Choroid plexus epithelial cell (primary cell): ENCODE measurements around the gene POLDIP2.

Source experiments
- DNase-seq: peaks from one replicate; pipeline ENCODE4 v3.0.0-alpha.2; 2010; ENCODE audit warnings: low read depth
- H3K4me3 ChIP-seq: 2 replicates; pipeline ENCODE4 v1.5.1; 2011; ENCODE audit warnings: low read depth, mild to moderate bottlenecking, control low read depth, low read length, moderate library complexity
- CTCF ChIP-seq: conservative IDR thresholded peaks from 2 replicates; pipeline ENCODE4 v1.5.1; 2011; ENCODE audit warnings: low read depth, mild to moderate bottlenecking, control low read depth, inconsistent platforms, low read length, moderate library complexity

POLDIP2 gene, protein sequence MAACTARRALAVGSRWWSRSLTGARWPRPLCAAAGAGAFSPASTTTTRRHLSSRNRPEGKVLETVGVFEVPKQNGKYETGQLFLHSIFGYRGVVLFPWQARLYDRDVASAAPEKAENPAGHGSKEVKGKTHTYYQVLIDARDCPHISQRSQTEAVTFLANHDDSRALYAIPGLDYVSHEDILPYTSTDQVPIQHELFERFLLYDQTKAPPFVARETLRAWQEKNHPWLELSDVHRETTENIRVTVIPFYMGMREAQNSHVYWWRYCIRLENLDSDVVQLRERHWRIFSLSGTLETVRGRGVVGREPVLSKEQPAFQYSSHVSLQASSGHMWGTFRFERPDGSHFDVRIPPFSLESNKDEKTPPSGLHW

DNA sequence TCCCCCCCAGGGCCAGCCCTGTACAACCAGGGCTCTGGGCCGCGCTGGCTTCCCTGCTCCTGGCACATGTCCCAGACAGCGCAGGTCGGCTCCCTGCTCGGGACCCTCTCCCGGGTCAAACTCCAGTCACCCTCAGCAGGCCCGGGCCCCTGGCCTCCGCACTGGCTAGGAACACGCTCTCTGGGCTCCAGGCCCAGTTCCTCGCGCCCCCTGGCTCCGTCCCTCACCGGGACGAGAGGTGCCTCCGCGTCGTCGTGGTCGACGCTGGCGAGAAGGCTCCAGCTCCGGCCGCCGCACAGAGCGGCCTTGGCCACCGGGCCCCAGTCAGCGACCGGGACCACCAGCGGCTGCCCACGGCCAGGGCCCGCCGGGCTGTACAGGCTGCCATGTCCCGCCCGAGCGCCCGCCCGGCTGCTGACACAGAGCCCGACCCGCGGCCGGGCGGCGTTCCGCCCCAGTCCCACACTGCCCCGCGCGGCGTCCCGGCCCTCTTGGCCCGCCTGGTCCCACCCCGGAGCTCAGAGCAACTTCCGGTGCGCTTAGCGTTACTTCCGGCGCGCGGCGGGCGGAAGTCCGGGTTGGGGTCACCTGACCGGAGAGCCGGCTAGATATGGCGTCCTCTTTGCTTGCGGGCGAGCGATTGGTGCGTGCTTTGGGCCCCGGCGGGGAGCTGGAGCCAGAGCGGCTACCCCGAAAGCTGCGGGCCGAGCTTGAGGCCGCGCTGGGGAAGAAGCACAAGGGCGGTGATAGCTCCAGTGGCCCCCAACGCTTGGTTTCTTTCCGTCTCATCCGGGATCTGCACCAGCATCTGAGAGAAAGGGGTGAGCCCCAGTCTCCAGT, at the start of gene POLDIP2:
Gene POLDIP2 (minus strand): TSS at position 467 of the 840 bp plus-strand sequence. CDS start 79 bp downstream, at position 388.
- no peak for TF ChIP-seq CTCF
- DNase-seq, result peak; percentile 96
- peak within 1 kb of the TSS; percentile 92 for H3K4me3 ChIP-seq

DNA sequence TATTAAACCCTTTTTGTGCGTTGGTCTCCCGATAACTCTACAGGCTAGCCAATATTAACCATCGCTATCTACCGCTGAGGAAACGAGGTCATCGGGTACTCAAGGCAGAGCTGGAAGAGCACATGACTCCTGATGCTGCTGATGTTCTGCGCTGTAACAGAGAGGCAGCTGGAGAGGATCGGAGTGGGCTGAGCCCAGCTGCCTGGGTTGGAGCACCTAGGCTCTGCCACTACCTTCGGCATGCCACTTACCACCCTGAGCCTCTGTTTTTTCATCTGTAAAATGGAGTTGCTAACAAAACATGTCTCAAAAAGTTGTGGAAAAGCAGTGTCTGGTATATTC, 49.1 kb upstream of the POLDIP2 start:
- DNase-seq, result peak; percentile 13
- no peak for TF ChIP-seq CTCF
- H3K4me3 ChIP-seq, result peak overlapping the region; percentile 65

- TF ChIP-seq CTCF, result no peak
- peak; percentile 9 for DNase-seq
- H3K4me3 ChIP-seq, result peak within 1 kb of the TSS; percentile 65
Observed at GRCh38 chr17:28405632-28406472, 48.5 kb upstream of the POLDIP2 start, which contains the start of gene SLC46A1. TSS of gene SLC46A1 (minus strand) at chr17:28406212. CDS start at chr17:28406114, 98 bp downstream.

DNA sequence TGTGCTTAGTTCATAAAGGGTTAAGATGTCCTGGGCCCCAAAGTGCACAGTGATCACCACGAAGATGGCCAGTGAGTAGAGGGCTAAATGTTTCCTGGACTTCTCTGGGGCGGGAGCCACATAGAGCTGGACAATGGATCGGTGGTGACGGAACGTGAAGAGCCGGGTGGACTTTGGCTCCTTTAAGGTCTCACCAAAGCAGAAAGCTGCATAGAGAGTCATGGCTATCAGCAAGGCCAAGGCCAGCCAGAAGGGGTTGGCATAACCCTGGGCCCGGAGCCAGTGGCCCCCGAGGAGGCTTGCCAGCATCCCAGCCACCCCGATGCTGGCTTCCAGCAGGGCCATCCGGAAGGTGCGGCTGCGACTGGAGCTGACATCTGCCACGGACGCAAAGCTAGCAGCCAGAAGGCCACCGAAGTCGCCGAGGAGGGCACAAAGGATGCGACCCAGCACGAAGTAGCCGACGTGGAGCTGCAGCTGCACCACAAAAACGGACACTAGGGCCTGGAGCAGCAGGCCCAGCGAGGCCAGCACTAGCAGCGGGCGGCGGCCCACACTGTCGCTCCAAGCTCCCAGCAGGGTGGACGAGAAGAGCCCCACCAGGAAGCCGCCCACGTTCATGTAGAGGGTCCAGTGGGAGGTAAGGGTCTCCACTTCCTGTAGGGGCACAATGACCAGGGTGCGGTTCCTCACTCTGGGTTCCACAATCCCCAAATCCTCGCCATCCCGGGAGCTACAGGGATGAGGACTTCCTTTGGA, 47.7 kb upstream of the POLDIP2 start:
- TF ChIP-seq CTCF, result no peak
- DNase-seq, result no peak
- peak overlapping the region; percentile 65 for H3K4me3 ChIP-seq

DNA sequence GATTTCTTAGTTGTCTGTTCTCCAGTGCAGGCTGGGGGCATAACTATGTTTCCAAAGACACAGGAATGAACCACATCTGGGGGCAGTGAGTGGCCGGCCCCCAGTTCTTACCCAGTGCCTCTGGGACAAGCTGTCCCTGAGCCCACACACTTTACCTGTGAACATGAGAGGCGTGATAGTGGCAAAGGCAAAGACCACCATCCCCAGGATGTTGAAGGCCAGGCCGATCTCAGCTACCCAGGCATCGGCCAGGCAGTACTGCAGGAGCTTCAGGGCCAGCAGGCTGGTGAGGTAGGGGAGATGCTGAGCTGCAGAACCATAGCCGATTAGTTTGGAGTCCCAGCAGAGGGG, 47.1 kb upstream of the POLDIP2 start:
- H3K4me3 ChIP-seq, result no peak overlapping the region
- TF ChIP-seq CTCF, result no peak
- no peak for DNase-seq

DNA sequence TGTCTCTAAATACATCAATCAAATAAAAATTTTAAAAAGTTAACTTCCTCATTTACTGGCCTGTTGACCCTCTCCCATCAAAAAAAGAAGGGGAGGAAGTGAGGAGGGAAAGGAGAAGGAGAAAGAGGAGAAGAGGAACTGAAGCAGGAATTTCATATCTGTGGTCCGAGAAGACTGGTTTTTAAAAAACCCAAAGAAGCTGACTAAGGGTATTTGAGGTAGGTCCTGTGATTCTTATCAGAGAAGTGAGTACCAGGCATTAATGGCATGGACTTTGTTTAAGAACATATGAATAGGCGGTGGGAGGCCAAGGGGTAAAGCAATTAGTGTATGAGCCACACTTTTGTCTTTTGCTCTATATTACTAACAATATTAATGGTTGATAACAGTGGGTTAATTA, 46.7 kb upstream of the POLDIP2 start:
- H3K4me3 ChIP-seq, result no peak overlapping the region
- DNase-seq, result no peak
- TF ChIP-seq CTCF, result no peak
